Activated effector memory CD4-positive, alpha-beta T cell treated with anti-CD3 and anti-CD28 coated beads, Interleukin-2, amount 50 U/mL, for 16 hours (primary cell): Measurements from ENCODE around the gene XCL1.

ENCODE experiments used
- DNase-seq: peaks from one replicate; pipeline ENCODE4 v3.0.0-alpha.2; 2020

Gene XCL1

GRCh38 chr1:168607872-168608428, 31.5 kb downstream of the XCL1 start:
- DNase-seq = no peak

- DNase-seq = no peak
These were observed 32.7 kb downstream of the XCL1 start for GRCh38 chr1:168608796-168609715.

GRCh38 chr1:168609741-168610510, 33.5 kb downstream of the XCL1 start:
- DNase-seq = no peak

- DNase-seq = no peak
These were observed 36.6 kb downstream of the XCL1 start for GRCh38 chr1:168613038-168613451.

- DNase-seq = no peak
These were observed 37.4 kb downstream of the XCL1 start for GRCh38 chr1:168613691-168614231.

GRCh38 chr1:168614235-168614634, 37.8 kb downstream of the XCL1 start:
- DNase-seq = no peak

- DNase-seq = no peak
These were observed 39.6 kb downstream of the XCL1 start for GRCh38 chr1:168615965-168616364.

GRCh38 chr1:168617974-168618750, 41.8 kb downstream of the XCL1 start:
- no peak for DNase-seq

GRCh38 chr1:168618886-168619285, 42.5 kb downstream of the XCL1 start:
- no peak for DNase-seq

- DNase-seq = no peak
These were observed 45.0 kb downstream of the XCL1 start for GRCh38 chr1:168621356-168621755.

GRCh38 chr1:168623003-168623828, 46.8 kb downstream of the XCL1 start:
- no peak for DNase-seq

GRCh38 chr1:168623831-168624230, 47.4 kb downstream of the XCL1 start:
- DNase-seq = no peak

- DNase-seq = no peak
These were observed 49.9 kb downstream of the XCL1 start for GRCh38 chr1:168626326-168626725.

- DNase-seq = no peak
These were observed 51.0 kb downstream of the XCL1 start for GRCh38 chr1:168627370-168627769.

- DNase-seq = no peak
These were observed 52.4 kb downstream of the XCL1 start for GRCh38 chr1:168628807-168629206.

GRCh38 chr1:168629466-168629865, 53.1 kb downstream of the XCL1 start:
- DNase-seq = no peak
